PC-9 (cell line): Measurements from ENCODE around the gene FAM81A. TPM values are rescaled to one million over a fixed set of nuclear protein-coding genes. Genes with fewer than 3 reads are reported as not detected.

Experiments
- BruUV-seq: library from RNA; stranded (reverse); fragments of 400-500 nt; replicated peaks from 2 replicates; lab custom pipeline; 2021; lab: Mats Ljungman, UMichigan
- CTCF ChIA-PET: fragments of 300-600 bp; sonication (Branson Sonifier 250); formaldehyde crosslinking; loops from one replicate; lab custom pipeline; 2022; ENCODE audit warnings: antibody characterized with exemption; lab: Charles Lee
- POLR2A ChIA-PET: fragments of 300-600 bp; sonication (Branson Sonifier 250); formaldehyde crosslinking; loops from one replicate; lab custom pipeline; 2022; ENCODE audit warnings: antibody characterized with exemption; ENCODE audit not compliant: unreplicated experiment; lab: Charles Lee
- DNase-seq, 2 experiments: peaks; one replicate each; pipeline versions ENCODE4 v3.0.0 to v3.0.0-alpha.2; 2015 to 2022; ENCODE audit warnings: mixed read lengths in 1 of 2
- H2AFZ ChIP-seq: fragments of 200-600 bp; sonication (generic); 2 replicates; pipeline ENCODE4 v1.8.1; 2017; ENCODE audit warnings: antibody characterized with exemption
- H3F3A ChIP-seq: fragments of 200-600 bp; sonication (generic); 2 replicates; pipeline ENCODE4 v1.8.1; 2017; ENCODE audit warnings: antibody characterized with exemption, mild to moderate bottlenecking, low read depth; ENCODE audit not compliant: insufficient read depth
- H3K27ac ChIP-seq: fragments of 200-600 bp; sonication (generic); 2 replicates; pipeline ENCODE4 v1.6.1; 2016; ENCODE audit warnings: mixed run types
- H3K27me3 ChIP-seq: fragments of 200-600 bp; sonication (generic); 2 replicates; pipeline ENCODE4 v1.6.1; 2016; ENCODE audit warnings: low read depth, mixed run types; ENCODE audit not compliant: insufficient read depth
- H3K36me3 ChIP-seq: fragments of 200-600 bp; sonication (generic); 2 replicates; pipeline ENCODE4 v1.6.1; 2016; ENCODE audit warnings: low read depth, mixed run types
- H3K4me1 ChIP-seq: fragments of 200-600 bp; sonication (generic); replicated peaks from 2 replicates; pipeline ENCODE4 v1.6.1; 2016; ENCODE audit warnings: mixed run types; ENCODE audit not compliant: insufficient read depth
- H3K4me2 ChIP-seq: fragments of 200-600 bp; sonication (generic); 2 replicates; pipeline ENCODE4 v1.6.1; 2017; ENCODE audit warnings: mixed run types
- H3K4me3 ChIP-seq: fragments of 200-600 bp; sonication (generic); 2 replicates; pipeline ENCODE4 v1.6.1; 2016; ENCODE audit warnings: mixed run types
- H3K79me2 ChIP-seq: fragments of 200-600 bp; sonication (generic); 2 replicates; pipeline ENCODE4 v1.6.1; 2017; ENCODE audit warnings: low read depth, mixed run types
- H3K9me2 ChIP-seq: fragments of 200-600 bp; sonication (generic); 2 replicates; pipeline ENCODE4 v1.8.1; 2017; ENCODE audit warnings: mild to moderate bottlenecking; ENCODE audit not compliant: insufficient read depth
- H3K9me3 ChIP-seq: fragments of 200-600 bp; sonication (generic); 2 replicates; pipeline ENCODE4 v1.8.1; 2016; ENCODE audit warnings: low read depth; ENCODE audit not compliant: insufficient read depth
- H4K20me1 ChIP-seq: fragments of 200-600 bp; sonication (generic); 2 replicates; pipeline ENCODE4 v1.8.1; 2017; ENCODE audit not compliant: insufficient read depth
- CTCF ChIP-seq: fragments of 200-600 bp; sonication (generic); conservative IDR thresholded peaks from 2 replicates; pipeline ENCODE4 v1.6.1; 2017; ENCODE audit warnings: mixed run types, antibody characterized with exemption, mild to moderate bottlenecking, moderate library complexity
- EZH2 ChIP-seq: fragments of 200-600 bp; sonication (generic); IDR thresholded peaks from 2 replicates; pipeline ENCODE4 v1.8.0; 2017; ENCODE audit warnings: antibody characterized with exemption, low read depth
- intact Hi-C: fragments of 100-400 bp; cut with micrococcal nuclease; formaldehyde crosslinking; loops from one replicate; pipeline ENCODE4 v1.10.0; 2022; ENCODE audit not compliant: unreplicated experiment
- total RNA-seq: library from RNA; stranded (reverse); gene quantifications from 2 replicates; pipeline ENCODE4 v1.2.3, GENCODE V29; 2021

Gene FAM81A
- total RNA-seq, 1 experiment from 2014 or later = 7.0 TPM

GRCh38 chr15:59438625-59439290, 772 bp downstream of the FAM81A start:
- intact Hi-C loops = no loop called here
- no peak for DNase-seq
- Histone ChIP-seq H3F3A (peaks cover 7% of the 10 kb centered on the region; the same call in 1 of the 2 replicates), H2AFZ (peak overlapping the region; percentile 78; the same call in 1 of the 2 replicates), H3K4me1 (no peaks in the 10 kb centered on the region), H3K4me2 (peak overlapping the region; percentile 93), H4K20me1 (no peaks in the 10 kb centered on the region), H3K36me3 (no peaks in the 10 kb centered on the region), H3K27ac (no peak overlapping the region), H3K9me2 (no peaks in the 10 kb centered on the region), H3K79me2 (no peaks in the 10 kb centered on the region), H3K9me3 (no peaks in the 10 kb centered on the region), H3K27me3 (no peaks in the 10 kb centered on the region), H3K4me3 (peak overlapping the region; percentile 62)
- ChIA-PET CTCF (no interaction called here), POLR2A (interaction anchor here (0.6 kb wide), 2 partner anchors 68 to 144 kb away, joined by 4 to 5 read pairs; no protein-coding TSS in a partner anchor)
- no peak for TF ChIP-seq CTCF
- TF ChIP-seq EZH2 = no peak
- TSS peak; percentile 25 for BruUV-seq

- Histone ChIP-seq H3K9me3 (no peaks in the 10 kb centered on the region), H3K36me3 (no peaks in the 10 kb centered on the region), H3K4me1 (no peaks in the 10 kb centered on the region), H4K20me1 (no peaks in the 10 kb centered on the region), H3K27me3 (no peaks in the 10 kb centered on the region), H2AFZ (no peak overlapping the region), H3K9me2 (no peaks in the 10 kb centered on the region), H3K79me2 (no peaks in the 10 kb centered on the region), H3K4me3 (no peak overlapping the region), H3K4me2 (no peak overlapping the region), H3F3A (peaks cover 7% of the 10 kb centered on the region; the same call in 1 of the 2 replicates), H3K27ac (no peak overlapping the region)
- TF ChIP-seq EZH2 (no peak), CTCF (no peak)
- POLR2A ChIA-PET = interaction anchor here (0.6 kb wide), 1 partner anchor 198 kb away, joined by 3 read pairs; no protein-coding TSS in a partner anchor
- CTCF ChIA-PET = interaction anchor here (0.6 kb wide), 1 partner anchor 34 kb away, joined by 3 read pairs; no protein-coding TSS in a partner anchor
- intact Hi-C loops = no loop called here
- DNase-seq = no peak
- no TSS peak for BruUV-seq
These were observed 1.6 kb downstream of the FAM81A start for GRCh38 chr15:59439576-59439975.

GRCh38 chr15:59443341-59444072, 5.5 kb downstream of the FAM81A start:
- no peak overlapping the region for H3K4me3 ChIP-seq
- no peaks in the 10 kb centered on the region for H3K4me1 ChIP-seq
- no peaks in the 10 kb centered on the region for H3K27me3 ChIP-seq
- H2AFZ ChIP-seq = no peak overlapping the region
- intact Hi-C loops = no loop called here
- no peak overlapping the region for H3K4me2 ChIP-seq
- H3K27ac ChIP-seq = no peak overlapping the region
- H4K20me1 ChIP-seq = no peaks in the 10 kb centered on the region
- no peak for DNase-seq
- no peaks in the 10 kb centered on the region for H3K9me2 ChIP-seq
- no peaks in the 10 kb centered on the region for H3K79me2 ChIP-seq
- no peaks in the 10 kb centered on the region for H3K9me3 ChIP-seq
- TF ChIP-seq CTCF = no peak
- no peak for TF ChIP-seq EZH2
- H3F3A ChIP-seq = peaks cover 5% of the 10 kb centered on the region; the same call in 1 of the 2 replicates
- no TSS peak for BruUV-seq
- no peaks in the 10 kb centered on the region for H3K36me3 ChIP-seq
- POLR2A ChIA-PET = no interaction called here
- CTCF ChIA-PET = interaction anchor here (0.6 kb wide), 1 partner anchor 11 kb away, joined by 3 read pairs; no protein-coding TSS in a partner anchor
